ENCODE results near the gene PDIA6.

GRCh38 chr2:10795508-10796046 is 17.0 kb downstream of the PDIA6 start:
- TF ChIP-seq CTCF (IDR thresholded peaks at IDR 0.05; ENCODE audit: low read length) (no peak), EZH2 (IDR thresholded peaks at IDR 0.05; ENCODE audit: borderline replicate concordance, low read length) (no peak)
